Peyer's patch (tissue), 4 donors: ENCODE results near the gene KRT17.

Source experiments
- POLR2A ChIP-seq, 2 donors: fragments of 450-650 bp; IDR thresholded peaks; one replicate each; pipeline ENCODE4 v1.5.1; 2017; ENCODE audit warnings: antibody characterized with exemption in 2 of 2, mild to moderate bottlenecking in 2 of 2, moderate library complexity in 2 of 2
- TF ChIP-seq, protein P1 (sequence below), 6 experiments: fragments of 450-650 bp in 4 of 6; fragments of 200-600 bp in 2 of 6; sonication (generic) in 1 of 6; IDR thresholded peaks; one replicate each; pipeline ENCODE4 v1.5.1; 2017 to 2019; ENCODE audit warnings: antibody characterized with exemption in 6 of 6, mild to moderate bottlenecking in 3 of 6, moderate library complexity in 1 of 6

- TF ChIP-seq, protein P1, sequence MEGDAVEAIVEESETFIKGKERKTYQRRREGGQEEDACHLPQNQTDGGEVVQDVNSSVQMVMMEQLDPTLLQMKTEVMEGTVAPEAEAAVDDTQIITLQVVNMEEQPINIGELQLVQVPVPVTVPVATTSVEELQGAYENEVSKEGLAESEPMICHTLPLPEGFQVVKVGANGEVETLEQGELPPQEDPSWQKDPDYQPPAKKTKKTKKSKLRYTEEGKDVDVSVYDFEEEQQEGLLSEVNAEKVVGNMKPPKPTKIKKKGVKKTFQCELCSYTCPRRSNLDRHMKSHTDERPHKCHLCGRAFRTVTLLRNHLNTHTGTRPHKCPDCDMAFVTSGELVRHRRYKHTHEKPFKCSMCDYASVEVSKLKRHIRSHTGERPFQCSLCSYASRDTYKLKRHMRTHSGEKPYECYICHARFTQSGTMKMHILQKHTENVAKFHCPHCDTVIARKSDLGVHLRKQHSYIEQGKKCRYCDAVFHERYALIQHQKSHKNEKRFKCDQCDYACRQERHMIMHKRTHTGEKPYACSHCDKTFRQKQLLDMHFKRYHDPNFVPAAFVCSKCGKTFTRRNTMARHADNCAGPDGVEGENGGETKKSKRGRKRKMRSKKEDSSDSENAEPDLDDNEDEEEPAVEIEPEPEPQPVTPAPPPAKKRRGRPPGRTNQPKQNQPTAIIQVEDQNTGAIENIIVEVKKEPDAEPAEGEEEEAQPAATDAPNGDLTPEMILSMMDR (IDR thresholded peaks at IDR 0.05), result no peak
- no peak for TF ChIP-seq POLR2A (IDR thresholded peaks at IDR 0.05)
Measured at GRCh38 chr17:41664587-41665565, 40.5 kb upstream of the KRT17 start.
